Activated naive CD8-positive, alpha-beta T cell (primary cell): ENCODE data around the gene GRAMD1A.
"Not testable (repeated sequence)": the region's sequence is repeated elsewhere in the genome, so short reads cannot be mapped to it uniquely, and the experiment has no call there.

Source experiments
- H3K27ac Mint-ChIP-seq: one replicate; pipeline ENCODE4 v1.8.0; 2021; ENCODE audit warnings: mixed read lengths
- H3K27me3 Mint-ChIP-seq: one replicate; pipeline ENCODE4 v1.8.0; 2021; ENCODE audit warnings: mixed read lengths
- H3K36me3 Mint-ChIP-seq: one replicate; pipeline ENCODE4 v1.8.0; 2021; ENCODE audit warnings: mixed read lengths
- H3K4me1 Mint-ChIP-seq: one replicate; pipeline ENCODE4 v1.8.0; 2021; ENCODE audit warnings: low read depth, mixed read lengths
- H3K4me3 Mint-ChIP-seq: one replicate; pipeline ENCODE4 v1.8.0; 2021; ENCODE audit warnings: mild to moderate bottlenecking, mixed read lengths
- H3K9me3 Mint-ChIP-seq: one replicate; pipeline ENCODE4 v1.8.0; 2021; ENCODE audit warnings: low read depth, mixed read lengths

The GRAMD1A gene

GRCh38 chr19:34999498-35000337 lies at the start of gene GRAMD1A:
Gene GRAMD1A, plus strand, starts transcription at chr19:35000323. Its CDS starts 156 bp downstream, at chr19:35000479.
- Mint-ChIP-seq H3K27ac (peak within 1 kb of the TSS; percentile 98), H3K4me1 (peaks cover 62% of the 10 kb centered on the region), H3K27me3 (no peaks in the 10 kb centered on the region), H3K36me3 (peaks cover 4% of the 10 kb centered on the region), H3K4me3 (peak within 1 kb of the TSS; percentile 98), H3K9me3 (no peaks in the 10 kb centered on the region)

- Mint-ChIP-seq H3K27ac (no peak overlapping the region), H3K4me1 (no peaks in the 10 kb centered on the region), H3K9me3 (peaks cover 53% of the 10 kb centered on the region), H3K27me3 (no peaks in the 10 kb centered on the region), H3K36me3 (peaks cover 60% of the 10 kb centered on the region), H3K4me3 (no peak overlapping the region)
Measured at GRCh38 chr19:34953092-34953491, 47.0 kb upstream of the GRAMD1A start.

GRCh38 chr19:34957830-34958751 lies 42.0 kb upstream of the GRAMD1A start:
- Mint-ChIP-seq H3K4me1 (peaks cover 25% of the 10 kb centered on the region), H3K9me3 (peaks cover 33% of the 10 kb centered on the region), H3K27ac (no peak overlapping the region), H3K4me3 (no peak overlapping the region), H3K27me3 (no peaks in the 10 kb centered on the region), H3K36me3 (peaks cover 72% of the 10 kb centered on the region)

- Mint-ChIP-seq H3K27ac (no peak overlapping the region), H3K27me3 (no peaks in the 10 kb centered on the region), H3K36me3 (peaks cover 66% of the 10 kb centered on the region), H3K4me3 (no peak overlapping the region), H3K4me1 (peaks cover 28% of the 10 kb centered on the region), H3K9me3 (peaks cover 26% of the 10 kb centered on the region)
Measured at GRCh38 chr19:34959021-34959420, 41.1 kb upstream of the GRAMD1A start.

DNA sequence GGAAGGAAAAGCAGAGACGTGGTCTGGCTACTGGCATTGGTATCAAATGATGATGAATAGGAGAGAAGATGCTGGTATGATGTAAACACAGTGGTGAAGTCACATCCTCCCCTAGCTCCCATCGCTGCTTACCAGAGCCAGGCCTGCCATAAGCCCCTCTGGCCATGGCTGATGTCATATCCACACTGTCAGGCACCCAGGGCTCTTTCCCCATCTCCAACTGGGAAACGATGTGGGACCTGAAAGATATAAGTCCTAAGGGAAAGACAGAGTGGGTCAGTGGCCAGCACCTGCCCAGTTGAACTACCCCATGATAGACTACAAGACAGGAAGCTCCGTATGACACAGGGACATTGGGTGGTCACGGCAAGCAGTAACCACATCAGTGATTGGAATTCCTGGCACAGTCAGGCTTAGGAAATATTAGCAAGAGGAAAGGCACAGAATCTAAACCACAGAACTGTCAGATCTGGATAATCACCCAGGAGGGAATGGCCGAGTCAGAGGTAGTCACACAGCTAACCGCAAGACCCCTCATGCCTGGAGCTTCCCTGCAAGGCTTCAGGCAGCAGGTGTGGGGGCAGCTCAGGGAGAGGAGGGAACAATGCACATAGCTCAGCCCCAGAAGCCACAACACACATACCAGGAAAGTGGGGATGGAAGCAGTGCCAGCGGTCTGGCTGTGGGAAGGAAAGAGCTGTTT lies 39.9 kb upstream of the GRAMD1A start:
- Mint-ChIP-seq H3K9me3 (peaks cover 22% of the 10 kb centered on the region), H3K27me3 (no peaks in the 10 kb centered on the region), H3K36me3 (peaks cover 59% of the 10 kb centered on the region), H3K27ac (peak overlapping the region; percentile 22), H3K4me3 (peak overlapping the region; percentile 46), H3K4me1 (peaks cover 28% of the 10 kb centered on the region)

- Mint-ChIP-seq H3K27ac (peak overlapping the region; percentile 92), H3K4me3 (no peak overlapping the region), H3K9me3 (peaks cover 18% of the 10 kb centered on the region), H3K4me1 (peaks cover 28% of the 10 kb centered on the region), H3K36me3 (peaks cover 55% of the 10 kb centered on the region), H3K27me3 (no peaks in the 10 kb centered on the region)
Measured at GRCh38 chr19:34960940-34961679, 39.0 kb upstream of the GRAMD1A start.

DNA sequence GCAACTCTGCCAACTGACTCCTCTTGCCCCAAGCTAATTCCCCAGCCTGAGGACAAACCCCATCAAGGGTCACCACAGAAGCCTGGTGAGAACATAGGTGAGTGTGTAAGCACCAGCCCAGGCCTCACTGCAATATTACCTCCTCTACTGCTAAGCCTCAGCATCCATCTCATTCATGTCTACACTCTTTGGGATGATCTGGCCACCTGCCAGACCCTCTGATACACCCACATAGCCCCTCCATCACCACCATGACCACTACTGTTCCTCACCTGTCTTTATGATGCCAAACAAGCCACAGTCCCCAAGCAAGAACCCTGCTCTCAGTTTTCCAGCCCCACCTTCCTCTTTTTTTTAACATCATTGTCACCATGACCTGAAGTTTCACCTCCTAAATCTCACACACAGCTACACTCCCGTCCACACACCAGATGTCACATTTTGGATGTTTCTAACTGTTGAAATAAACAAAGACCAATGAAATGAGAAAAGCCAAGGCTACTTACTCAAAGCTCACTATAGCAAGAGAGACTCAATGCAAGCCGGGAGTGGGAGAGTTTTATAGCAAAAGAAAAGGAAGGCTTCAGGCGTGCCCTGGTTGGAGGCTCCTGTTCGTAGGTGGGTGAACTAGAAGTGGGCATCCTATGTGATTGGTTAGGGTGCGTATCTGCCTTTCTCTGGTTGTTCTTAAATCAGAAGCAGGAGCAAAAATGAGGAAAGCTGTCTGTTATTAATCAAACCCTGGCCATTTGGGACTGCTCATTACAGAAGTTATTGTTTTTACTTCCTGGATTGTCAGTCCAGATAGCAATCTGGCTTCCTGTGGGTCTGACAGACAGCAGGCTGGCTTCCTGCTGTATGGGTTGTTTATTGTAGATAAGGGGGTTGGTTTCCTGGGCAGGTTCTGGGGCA lies 38.1 kb upstream of the GRAMD1A start:
- Mint-ChIP-seq H3K9me3 (peaks cover 16% of the 10 kb centered on the region), H3K36me3 (peaks cover 48% of the 10 kb centered on the region), H3K4me1 (peaks cover 28% of the 10 kb centered on the region), H3K27ac (peak overlapping the region; percentile 92), H3K4me3 (peak overlapping the region; percentile 93), H3K27me3 (no peaks in the 10 kb centered on the region)

DNA sequence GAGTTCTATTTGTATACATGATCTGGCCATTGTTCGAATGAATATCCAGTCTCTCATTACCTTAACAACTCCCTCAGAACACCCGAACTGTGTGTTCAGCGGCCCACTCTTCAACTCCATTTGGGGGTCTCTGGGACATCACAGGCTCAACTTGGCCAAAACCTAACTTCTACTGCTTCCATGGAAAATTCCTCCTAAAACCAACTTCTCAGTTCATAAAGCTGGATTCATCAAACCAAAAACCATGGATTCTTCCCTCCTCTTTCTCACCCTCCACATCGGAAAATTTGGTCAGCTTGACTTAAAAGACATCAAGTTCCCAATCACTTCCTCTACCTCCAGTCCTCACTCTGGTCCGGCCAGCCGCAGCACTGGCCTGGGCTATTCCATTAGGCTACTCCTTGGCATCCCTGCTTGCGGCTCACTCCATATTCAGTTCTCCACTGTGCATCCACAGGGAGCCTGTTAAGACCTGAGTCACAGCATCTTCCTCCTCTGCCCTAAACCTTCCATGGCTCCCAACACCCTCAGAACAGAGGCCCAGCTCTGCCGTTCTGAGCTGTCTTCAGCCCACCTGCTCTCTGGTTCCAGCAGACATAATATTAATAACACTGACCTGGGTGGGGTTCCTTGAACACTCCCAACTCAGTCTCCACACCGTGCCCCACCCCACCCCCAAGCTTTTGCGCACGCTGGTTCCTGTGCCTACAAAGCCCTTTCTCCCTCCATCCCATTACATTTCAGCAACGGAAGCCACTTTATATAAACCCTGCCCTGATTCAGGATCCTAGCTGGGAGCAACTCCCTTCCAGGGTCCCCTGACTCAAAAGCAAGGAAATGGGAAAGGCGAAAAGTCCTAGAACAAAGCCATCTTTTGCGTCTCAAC lies 37.2 kb upstream of the GRAMD1A start:
- H3K27ac Mint-ChIP-seq = peak overlapping the region; percentile 92
- H3K27me3 Mint-ChIP-seq = no peaks in the 10 kb centered on the region
- H3K9me3 Mint-ChIP-seq = peaks cover 14% of the 10 kb centered on the region
- peaks cover 28% of the 10 kb centered on the region for H3K4me1 Mint-ChIP-seq
- peaks cover 44% of the 10 kb centered on the region for H3K36me3 Mint-ChIP-seq
- H3K4me3 Mint-ChIP-seq = peak overlapping the region; percentile 93

DNA sequence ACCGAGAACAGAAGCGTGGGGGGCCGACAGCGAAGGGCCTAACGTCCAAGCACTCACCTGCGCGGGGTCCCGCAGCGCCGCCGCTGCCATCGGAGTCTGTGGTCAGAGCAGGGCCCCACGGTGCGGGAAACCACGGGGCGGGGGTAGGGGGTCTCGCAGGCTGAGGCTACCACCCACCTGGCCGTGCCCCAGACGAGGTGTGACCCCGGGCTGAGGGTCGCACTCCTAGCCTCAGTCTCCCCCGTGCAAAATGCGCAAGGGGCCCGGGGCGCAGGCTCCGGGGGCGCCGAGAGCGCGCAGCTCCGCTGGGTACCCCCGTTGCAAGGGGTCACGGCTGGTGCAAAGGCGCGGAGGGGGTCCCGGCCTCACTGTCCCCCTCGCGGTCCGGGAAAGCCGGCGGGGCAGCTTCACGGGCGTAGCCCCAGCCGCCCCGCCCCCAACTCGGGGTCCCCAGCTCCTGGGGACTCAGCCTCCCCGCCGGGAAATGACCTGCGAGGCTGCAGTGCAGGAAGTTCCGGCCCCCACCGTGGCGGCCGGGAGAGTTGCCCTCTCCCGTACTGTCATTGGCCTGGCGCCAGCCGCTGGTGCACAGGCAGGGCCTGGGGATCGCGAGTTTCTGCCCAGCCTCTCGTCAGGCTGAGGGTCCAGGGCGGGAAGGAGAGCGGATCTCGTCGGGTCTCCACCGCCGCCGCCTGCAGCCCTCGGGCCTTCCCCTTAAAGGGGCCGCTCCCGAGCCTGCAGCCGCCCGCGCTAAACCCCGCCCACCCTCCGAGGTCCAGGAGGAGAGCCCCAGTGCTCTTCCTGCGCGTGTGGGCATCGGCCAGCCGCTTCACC lies 36.3 kb upstream of the GRAMD1A start, which contains the start of gene ZNF792:
Gene ZNF792 (minus strand): TSS at position 657 of the 834 bp plus-strand sequence. CDS start 567 bp downstream, at position 90.
- peaks cover 28% of the 10 kb centered on the region for H3K4me1 Mint-ChIP-seq
- peaks cover 22% of the 10 kb centered on the region for H3K9me3 Mint-ChIP-seq
- H3K27ac Mint-ChIP-seq = peak within 1 kb of the TSS; percentile 92
- H3K36me3 Mint-ChIP-seq = peaks cover 37% of the 10 kb centered on the region
- H3K4me3 Mint-ChIP-seq = peak within 1 kb of the TSS; percentile 93
- no peaks in the 10 kb centered on the region for H3K27me3 Mint-ChIP-seq

DNA sequence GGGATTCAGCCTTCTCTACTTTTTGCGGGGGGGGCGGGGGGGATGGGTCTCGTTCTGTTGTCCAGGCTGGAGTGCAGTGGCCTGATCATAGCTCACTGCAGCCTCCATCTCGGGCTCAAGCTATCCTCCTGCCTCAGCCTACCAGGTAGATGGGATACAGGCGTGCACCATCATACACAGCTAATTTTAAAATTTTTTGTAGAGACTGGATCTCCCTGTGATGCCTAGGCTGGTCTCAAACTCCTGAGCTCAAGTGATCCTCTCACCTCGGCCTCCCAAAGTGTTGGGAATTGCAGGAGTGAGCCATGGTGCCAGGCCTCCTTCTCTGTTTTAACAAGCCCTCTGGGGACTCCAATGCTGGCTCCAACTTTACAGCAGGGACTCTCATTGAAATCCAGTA lies 35.5 kb upstream of the GRAMD1A start:
- H3K27ac Mint-ChIP-seq = no peak overlapping the region
- peaks cover 28% of the 10 kb centered on the region for H3K4me1 Mint-ChIP-seq
- H3K9me3 Mint-ChIP-seq = peaks cover 24% of the 10 kb centered on the region
- H3K4me3 Mint-ChIP-seq = peak overlapping the region; percentile 78
- no peaks in the 10 kb centered on the region for H3K27me3 Mint-ChIP-seq
- peaks cover 28% of the 10 kb centered on the region for H3K36me3 Mint-ChIP-seq

GRCh38 chr19:34965505-34965904 lies 34.6 kb upstream of the GRAMD1A start:
- H3K27me3 Mint-ChIP-seq, H3K27ac Mint-ChIP-seq: not testable (repeated sequence)
- Mint-ChIP-seq H3K4me3 (peak overlapping the region; percentile 78), H3K4me1 (peaks cover 25% of the 10 kb centered on the region), H3K36me3 (peaks cover 19% of the 10 kb centered on the region), H3K9me3 (peaks cover 20% of the 10 kb centered on the region)

GRCh38 chr19:34967551-34967950 lies 32.6 kb upstream of the GRAMD1A start:
- Mint-ChIP-seq H3K27me3 (no peaks in the 10 kb centered on the region), H3K9me3 (peaks cover 16% of the 10 kb centered on the region), H3K4me3 (no peak overlapping the region), H3K36me3 (peaks cover 5% of the 10 kb centered on the region), H3K4me1 (peaks cover 8% of the 10 kb centered on the region), H3K27ac (no peak overlapping the region)
